HepG2 (cell line): ENCODE results near the gene HNRNPL. TPM values are rescaled to one million over a fixed set of nuclear protein-coding genes. Genes with fewer than 3 reads are reported as not detected.
A peak's percentile ranks its signal among the peaks of the same experiment; 100 is the strongest.
"Not testable (repeated sequence)": the region's sequence is repeated elsewhere in the genome, so short reads cannot be mapped to it uniquely, and the experiment has no call there.

ENCODE experiments used
- ATAC-seq: fragments of 200-7000 bp; cut with Tn5 transposase; 3 replicates; pipeline ENCODE4 v1.9.1; 2020; ENCODE audit warnings: mild to moderate bottlenecking, moderate library complexity
- BruUV-seq: library from RNA; stranded (reverse); fragments of 400-500 nt; replicated peaks from 2 replicates; lab custom pipeline; 2021; lab: Mats Ljungman, UMichigan
- CTCF ChIA-PET: fragments of 300-600 bp; formaldehyde crosslinking; extraction: SDS; loops from one replicate; lab custom pipeline; 2021; ENCODE audit warnings: low total read pairs, inconsistent platforms, low intra/inter-chr PET ratio; lab: Yijun Ruan, JAX
- POLR2A ChIA-PET: fragments of 350-600 bp; sonication (Branson Sonifier 250); formaldehyde crosslinking; loops from one replicate; lab custom pipeline; 2020; ENCODE audit warnings: antibody characterized with exemption, inconsistent platforms; lab: Yijun Ruan, JAX
- DNase-seq: peaks from one replicate; pipeline ENCODE4 v3.0.0-alpha.2; 2015; ENCODE audit warnings: low spot score
- FAIRE-seq: peaks from 3 replicates; lab custom pipeline; 2011; peaks lifted over from hg19 to GRCh38; lab: Jason Lieb, UNC
- H2AFZ ChIP-seq: one replicate; pipeline ENCODE4 v1.6.1; 2011; ENCODE audit warnings: low read length, inconsistent platforms
- H3K27ac ChIP-seq: fragments of 300-600 bp; 3 replicates; pipeline ENCODE4 v1.8.0; 2011; ENCODE audit warnings: mixed run types, mild to moderate bottlenecking, mixed read lengths, low read length, inconsistent platforms; ENCODE audit not compliant: insufficient read depth; ENCODE audit errors: extremely low read length
- H3K27me3 ChIP-seq, 2 experiments: fragments of 200-600 bp in 1 of 2; 2 replicates in 1 of 2; 3 replicates in 1 of 2; pipeline versions ENCODE4 v1.6.0 to v1.8.0; 2011; ENCODE audit warnings: low read length in 2 of 2, mild to moderate bottlenecking in 2 of 2, moderate library complexity in 2 of 2, inconsistent platforms in 1 of 2; ENCODE audit not compliant: insufficient read depth in 2 of 2, control insufficient read depth in 1 of 2
- H3K36me3 ChIP-seq, 2 experiments: fragments of 200-600 bp in 1 of 2; replicated peaks in 1 of 2; 2 replicates in 1 of 2; 3 replicates in 1 of 2; pipeline versions ENCODE4 v1.5.1 to v1.8.0; 2011; ENCODE audit warnings: low read length in 2 of 2, inconsistent platforms in 1 of 2; ENCODE audit not compliant: insufficient read depth in 2 of 2, control insufficient read depth in 1 of 2
- H3K4me1 ChIP-seq: 2 replicates; pipeline ENCODE4 v1.5.1; 2012; ENCODE audit warnings: low read length, inconsistent platforms; ENCODE audit not compliant: insufficient read depth
- H3K4me2 ChIP-seq: 2 replicates; pipeline ENCODE4 v1.6.0; 2011; ENCODE audit warnings: low read depth, low read length, inconsistent platforms
- H3K4me3 ChIP-seq, 3 experiments: fragments of 200-600 bp in 1 of 3; sonication (generic), shearing (Covaris generic) in 1 of 3; replicated peaks in 1 of 3; 2 replicates each; pipeline ENCODE4 v1.5.1; 2011 to 2016; ENCODE audit warnings: low read length in 3 of 3, inconsistent platforms in 2 of 3, low read depth in 2 of 3, mild to moderate bottlenecking in 2 of 3, control low read depth in 1 of 3, mixed read lengths in 1 of 3; ENCODE audit not compliant: insufficient read depth in 1 of 3
- H3K79me2 ChIP-seq: one replicate; pipeline ENCODE4 v1.6.1; 2011; ENCODE audit warnings: low read length, inconsistent platforms; ENCODE audit not compliant: insufficient read depth
- H3K9ac ChIP-seq: 2 replicates; pipeline ENCODE4 v1.6.0; 2011; ENCODE audit warnings: mild to moderate bottlenecking, low read depth, low read length, inconsistent platforms; ENCODE audit not compliant: insufficient read depth
- H3K9me3 ChIP-seq: 2 replicates; pipeline ENCODE4 v1.5.1; 2012; ENCODE audit warnings: mild to moderate bottlenecking, low read length
- H4K20me1 ChIP-seq: 2 replicates; pipeline ENCODE4 v1.6.0; 2011; ENCODE audit warnings: inconsistent platforms, mild to moderate bottlenecking, low read length, moderate library complexity; ENCODE audit not compliant: insufficient read depth
- JUND ChIP-seq: sonication (generic); formaldehyde crosslinking; IDR thresholded peaks from 2 replicates; pipeline ENCODE4 v1.8.0; 2022; ENCODE audit warnings: mild to moderate bottlenecking, missing genetic modification reagents
- PCBP1 ChIP-seq: fragments of 200-400 bp; formaldehyde crosslinking; IDR thresholded peaks from 2 replicates; pipeline ENCODE4 v1.6.1; 2017; ENCODE audit warnings: mild to moderate bottlenecking, low read depth, low read length, borderline replicate concordance
- ZNF326 ChIP-seq: sonication (generic); formaldehyde crosslinking; IDR thresholded peaks from 2 replicates; pipeline ENCODE4 v1.4.0; 2020; ENCODE audit warnings: missing genetic modification reagents, borderline replicate concordance
- ZNF652 ChIP-seq: IDR thresholded peaks from 2 replicates; pipeline ENCODE4 v1.6.1; 2016; ENCODE audit warnings: low read depth, borderline replicate concordance
- whole genome bisulfite sequencing: methylation state at CpG from one replicate; pipeline ENCODE4 v1.1.6; 2017; ENCODE audit warnings: low lambda C conversion rate; 5-methylcytosine and 5-hydroxymethylcytosine counted together
- in situ Hi-C: cut with HindIII; loops from 2 replicates; pipeline ENCODE4 v1.10.0; 2017; ENCODE audit warnings: low pct_unique_long_range_greater_than_20kb; ENCODE audit not compliant: extremely low pct_ligation_motif_present
- intact Hi-C: fragments of 100-400 bp; cut with micrococcal nuclease; formaldehyde crosslinking; loops from one replicate; pipeline ENCODE4 v1.10.0; 2022; ENCODE audit not compliant: unreplicated experiment
- polyA plus RNA-seq, 8 experiments: library from polyadenylated mRNA; depleted of rRNA in 3 of 8; stranded (reverse) in 7 of 8; unstranded in 1 of 8; fragments of >200 nt; fragmentation: Illumina TruSeq in 4 of 8; extraction: Trizol in 4 of 8; gene quantifications; 2 replicates each; pipeline versions ENCODE4 v1.2.1 to v1.2.3, GENCODE V29; 2011 to 2016; ENCODE audit warnings: low read depth in 4 of 8, missing spikeins in 1 of 8, mixed read lengths in 1 of 8; ENCODE audit not compliant: insufficient read depth in 1 of 8
- total RNA-seq, 5 experiments: library from RNA; depleted of rRNA; stranded (reverse); fragments of >200 nt; fragmentation: Illumina TruSeq; extraction: Trizol; gene quantifications; 2 replicates each; pipeline ENCODE4 v1.2.3, GENCODE V29; 2016; ENCODE audit warnings: low read depth in 1 of 5
- TF ChIP-seq, protein P1 (sequence below): sonication (generic); formaldehyde crosslinking; IDR thresholded peaks from 2 replicates; pipeline ENCODE4 v1.4.0; 2020; ENCODE audit warnings: missing genetic modification reagents, mild to moderate bottlenecking, borderline replicate concordance

HNRNPL gene
- total and polyA plus RNA-seq, 2 of the 13 experiments (the other 11 are each of a cell fraction or from before 2014, with no cell fraction given): 156 to 278 TPM

DNA sequence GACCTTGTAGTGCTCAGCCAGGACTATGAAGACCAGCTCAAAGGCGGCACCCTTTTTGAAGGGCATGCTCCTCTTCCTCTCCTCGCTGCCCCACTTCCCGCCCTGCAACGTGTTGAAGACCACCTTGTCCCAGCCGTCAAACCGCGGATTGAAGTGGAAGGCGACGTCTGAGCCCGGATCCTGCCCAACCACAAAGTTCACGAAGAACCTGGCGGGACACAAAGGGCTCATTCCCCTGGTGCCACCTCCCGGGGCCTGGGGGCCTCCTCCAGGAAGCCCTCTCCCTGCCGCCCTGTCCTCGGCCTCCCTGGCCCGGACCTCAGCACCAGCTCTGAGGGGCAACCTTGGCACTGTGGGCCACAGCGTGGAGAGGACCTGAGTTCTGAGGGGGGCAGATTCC lies 41.0 kb downstream of the HNRNPL start (continued):
- no peak for TF ChIP-seq JUND (CRISPR knock-in tag)
- no peak for TF ChIP-seq ZNF326 (CRISPR knock-in tag)
- no peak for TF ChIP-seq PCBP1

- intact Hi-C loops, H4K20me1 ChIP-seq, H3K4me2 ChIP-seq, H3K36me3 ChIP-seq, H3K27ac ChIP-seq, H3K4me3 ChIP-seq, FAIRE-seq, H3K9me3 ChIP-seq, H3K9ac ChIP-seq, H2AFZ ChIP-seq, DNase-seq, in situ Hi-C loops, BruUV-seq, H3K27me3 ChIP-seq, ATAC-seq, H3K79me2 ChIP-seq, CTCF ChIA-PET: not testable (repeated sequence)
- peaks cover 36% of the 10 kb centered on the region for H3K4me1 ChIP-seq
- POLR2A ChIA-PET: interaction anchor here (1.1 to 1.6 kb wide), 2 partner anchors 12 to 24 kb away, joined by 3 to 4 read pairs; partner anchors contain the start of gene ECH1
- 78% methylated on average over 14 of the region's 18 CpGs for WGBS
- peak; percentile 80 for TF ChIP-seq ZNF652 (CRISPR knock-in tag)
- TF ChIP-seq, protein P1, sequence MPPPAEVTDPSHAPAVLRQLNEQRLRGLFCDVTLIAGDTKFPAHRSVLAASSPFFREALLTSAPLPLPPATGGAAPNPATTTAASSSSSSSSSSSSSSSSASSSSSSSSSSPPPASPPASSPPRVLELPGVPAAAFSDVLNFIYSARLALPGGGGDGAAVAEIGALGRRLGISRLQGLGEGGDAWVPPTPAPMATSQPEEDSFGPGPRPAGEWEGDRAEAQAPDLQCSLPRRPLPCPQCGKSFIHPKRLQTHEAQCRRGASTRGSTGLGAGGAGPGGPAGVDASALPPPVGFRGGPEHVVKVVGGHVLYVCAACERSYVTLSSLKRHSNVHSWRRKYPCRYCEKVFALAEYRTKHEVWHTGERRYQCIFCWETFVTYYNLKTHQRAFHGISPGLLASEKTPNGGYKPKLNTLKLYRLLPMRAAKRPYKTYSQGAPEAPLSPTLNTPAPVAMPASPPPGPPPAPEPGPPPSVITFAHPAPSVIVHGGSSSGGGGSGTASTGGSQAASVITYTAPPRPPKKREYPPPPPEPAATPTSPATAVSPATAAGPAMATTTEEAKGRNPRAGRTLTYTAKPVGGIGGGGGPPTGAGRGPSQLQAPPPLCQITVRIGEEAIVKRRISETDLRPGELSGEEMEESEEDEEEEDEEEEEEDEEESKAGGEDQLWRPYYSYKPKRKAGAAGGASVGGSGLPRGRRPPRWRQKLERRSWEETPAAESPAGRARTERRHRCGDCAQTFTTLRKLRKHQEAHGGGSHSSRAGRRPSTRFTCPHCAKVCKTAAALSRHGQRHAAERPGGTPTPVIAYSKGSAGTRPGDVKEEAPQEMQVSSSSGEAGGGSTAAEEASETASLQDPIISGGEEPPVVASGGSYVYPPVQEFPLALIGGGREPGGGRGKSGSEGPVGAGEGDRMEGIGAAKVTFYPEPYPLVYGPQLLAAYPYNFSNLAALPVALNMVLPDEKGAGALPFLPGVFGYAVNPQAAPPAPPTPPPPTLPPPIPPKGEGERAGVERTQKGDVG (CRISPR knock-in tag): 0 out of 2 replicates have a peak, but pooled peaks have one; percentile 41
Measured at GRCh38 chr19:38807374-38808098, 42.2 kb downstream of the HNRNPL start.
